RWPE2 (cell line): Measurements from ENCODE around the gene BMPER.

ENCODE experiments used
- ATAC-seq: fragments of 200-7000 bp; cut with Tn5 transposase; 3 replicates; pipeline ENCODE4 v1.9.1; 2021; ENCODE audit warnings: low read depth
- DNase-seq: peaks from one replicate; pipeline ENCODE4 v3.0.0-alpha.2; 2020; ENCODE audit warnings: low spot score
- H3K27ac ChIP-seq: fragments of 450-650 bp; 2 replicates; pipeline ENCODE4 v1.5.1; 2017; ENCODE audit warnings: mild to moderate bottlenecking; ENCODE audit not compliant: poor library complexity, severe bottlenecking
- H3K27me3 ChIP-seq: fragments of 250-450 bp; sonication (Bioruptor Pico); 2 replicates; pipeline ENCODE4 v1.5.1; 2021; ENCODE audit warnings: mild to moderate bottlenecking, moderate library complexity; ENCODE audit not compliant: insufficient read depth, poor library complexity, severe bottlenecking
- H3K36me3 ChIP-seq: fragments of 250-450 bp; sonication (Bioruptor Pico); 2 replicates; pipeline ENCODE4 v1.5.1; 2020; ENCODE audit warnings: low read depth, mild to moderate bottlenecking, moderate library complexity
- H3K4me1 ChIP-seq: fragments of 250-450 bp; sonication (Bioruptor Pico); 2 replicates; pipeline ENCODE4 v1.5.1; 2021; ENCODE audit warnings: mild to moderate bottlenecking, moderate library complexity; ENCODE audit not compliant: insufficient read depth, poor library complexity, severe bottlenecking
- H3K4me3 ChIP-seq: fragments of 250-450 bp; sonication (Bioruptor Pico); 2 replicates; pipeline ENCODE4 v1.5.1; 2021; ENCODE audit warnings: mild to moderate bottlenecking, moderate library complexity; ENCODE audit not compliant: severe bottlenecking
- H3K9me3 ChIP-seq: fragments of 250-450 bp; sonication (Bioruptor Pico); 2 replicates; pipeline ENCODE4 v1.5.1; 2021; ENCODE audit warnings: mild to moderate bottlenecking, moderate library complexity; ENCODE audit not compliant: severe bottlenecking
- TF ChIP-seq, protein P1 (sequence below): fragments of 450-650 bp; IDR thresholded peaks from one replicate; pipeline ENCODE4 v1.5.1; 2017; ENCODE audit warnings: mild to moderate bottlenecking, moderate library complexity; ENCODE audit not compliant: poor library complexity, severe bottlenecking

The BMPER gene

GRCh38 chr7:34087892-34088891, 182.9 kb downstream of the BMPER start:
- no peaks in the 10 kb centered on the region for H3K36me3 ChIP-seq
- DNase-seq: no peak
- no peaks in the 10 kb centered on the region for H3K27me3 ChIP-seq
- H3K4me3 ChIP-seq: no peak overlapping the region
- H3K4me1 ChIP-seq: no peaks in the 10 kb centered on the region
- TF ChIP-seq, protein P1, sequence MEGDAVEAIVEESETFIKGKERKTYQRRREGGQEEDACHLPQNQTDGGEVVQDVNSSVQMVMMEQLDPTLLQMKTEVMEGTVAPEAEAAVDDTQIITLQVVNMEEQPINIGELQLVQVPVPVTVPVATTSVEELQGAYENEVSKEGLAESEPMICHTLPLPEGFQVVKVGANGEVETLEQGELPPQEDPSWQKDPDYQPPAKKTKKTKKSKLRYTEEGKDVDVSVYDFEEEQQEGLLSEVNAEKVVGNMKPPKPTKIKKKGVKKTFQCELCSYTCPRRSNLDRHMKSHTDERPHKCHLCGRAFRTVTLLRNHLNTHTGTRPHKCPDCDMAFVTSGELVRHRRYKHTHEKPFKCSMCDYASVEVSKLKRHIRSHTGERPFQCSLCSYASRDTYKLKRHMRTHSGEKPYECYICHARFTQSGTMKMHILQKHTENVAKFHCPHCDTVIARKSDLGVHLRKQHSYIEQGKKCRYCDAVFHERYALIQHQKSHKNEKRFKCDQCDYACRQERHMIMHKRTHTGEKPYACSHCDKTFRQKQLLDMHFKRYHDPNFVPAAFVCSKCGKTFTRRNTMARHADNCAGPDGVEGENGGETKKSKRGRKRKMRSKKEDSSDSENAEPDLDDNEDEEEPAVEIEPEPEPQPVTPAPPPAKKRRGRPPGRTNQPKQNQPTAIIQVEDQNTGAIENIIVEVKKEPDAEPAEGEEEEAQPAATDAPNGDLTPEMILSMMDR: peak; percentile 46
- peak; percentile 58 for ATAC-seq
- no peak overlapping the region for H3K27ac ChIP-seq
- H3K9me3 ChIP-seq: no peaks in the 10 kb centered on the region

DNA sequence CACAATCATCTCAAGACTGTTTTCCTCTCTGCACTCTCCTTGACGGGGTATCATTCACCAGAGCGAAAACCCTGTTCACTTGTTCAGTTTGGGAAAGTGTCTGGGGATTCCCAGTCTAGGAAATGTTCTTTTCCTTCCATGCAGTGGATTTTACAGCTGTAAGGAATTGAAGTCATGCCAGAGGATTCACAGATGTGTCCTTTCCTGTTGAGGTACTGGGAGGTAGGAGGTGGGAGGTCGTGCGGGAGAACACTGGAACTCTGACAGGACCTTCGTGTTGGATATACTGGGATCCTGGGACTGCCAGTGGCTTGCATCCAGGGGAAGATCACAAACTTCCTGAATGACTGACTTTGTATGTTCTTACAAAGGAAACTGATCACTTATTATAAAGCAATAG, 185.5 kb downstream of the BMPER start:
- H3K4me3 ChIP-seq: no peak overlapping the region
- TF ChIP-seq, protein P1: no peak
- ATAC-seq: no peak

DNA sequence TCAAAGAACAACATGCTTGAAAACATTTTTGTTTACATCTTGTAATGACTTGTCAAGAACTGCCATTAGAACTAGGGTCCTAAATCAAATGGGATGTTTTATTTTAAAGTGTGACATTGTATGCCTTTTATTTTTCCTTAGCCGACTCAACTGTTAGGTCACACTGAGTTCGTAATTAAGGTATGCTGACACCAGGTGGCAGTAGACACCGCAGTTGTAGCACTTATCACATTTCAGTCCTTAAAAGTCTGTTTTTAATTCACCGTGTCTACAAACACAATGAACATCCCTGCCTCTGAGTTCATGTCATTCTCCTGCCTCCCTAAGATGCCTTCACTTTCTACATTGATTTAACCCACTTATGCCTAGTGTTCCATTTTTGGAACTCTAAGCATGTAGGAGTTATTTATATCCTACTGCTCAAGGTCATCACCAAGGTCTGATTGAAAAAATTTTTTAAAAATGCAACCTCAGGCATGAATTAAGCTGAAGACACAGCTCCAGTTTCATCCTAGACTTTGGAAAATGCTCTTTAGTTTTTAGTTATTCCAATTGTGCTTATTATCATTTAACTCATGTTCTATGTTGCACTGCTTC, 186.1 kb downstream of the BMPER start:
- no peaks in the 10 kb centered on the region for H3K27me3 ChIP-seq
- H3K4me3 ChIP-seq: no peak overlapping the region
- no peaks in the 10 kb centered on the region for H3K4me1 ChIP-seq
- DNase-seq (no peak), ATAC-seq (no peak)
- H3K36me3 ChIP-seq: no peaks in the 10 kb centered on the region
- TF ChIP-seq, protein P1: peak; percentile 48
- no peak overlapping the region for H3K27ac ChIP-seq
- no peaks in the 10 kb centered on the region for H3K9me3 ChIP-seq

More for the DNA sequence above, 185.5 kb downstream of the BMPER start:
- H3K4me1 ChIP-seq: no peaks in the 10 kb centered on the region
- no peaks in the 10 kb centered on the region for H3K27me3 ChIP-seq
- H3K27ac ChIP-seq: no peak overlapping the region
- DNase-seq: no peak
- no peaks in the 10 kb centered on the region for H3K36me3 ChIP-seq
- no peaks in the 10 kb centered on the region for H3K9me3 ChIP-seq

DNA sequence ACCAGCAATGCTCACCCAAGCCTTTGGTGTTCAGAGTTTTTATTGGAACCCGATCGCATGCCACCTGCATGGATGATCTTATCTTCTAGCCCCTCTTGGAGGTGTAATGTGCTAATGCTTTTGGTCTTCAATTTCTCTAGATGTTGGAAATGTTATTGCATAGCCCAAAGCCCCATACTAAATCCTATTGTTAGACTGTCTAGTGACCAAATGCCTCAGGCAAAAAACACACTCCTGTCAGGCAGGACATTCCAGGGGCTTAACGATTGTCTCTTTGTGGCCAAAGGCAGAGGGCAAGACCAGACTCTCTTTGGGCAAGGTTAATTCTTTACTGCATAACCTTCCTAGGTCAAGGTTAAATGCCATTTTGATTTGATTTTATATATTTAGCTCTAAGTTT, 187.9 kb downstream of the BMPER start:
- no peak for ATAC-seq

More for the DNA sequence above, 187.9 kb downstream of the BMPER start:
- TF ChIP-seq, protein P1: no peak
- no peaks in the 10 kb centered on the region for H3K4me1 ChIP-seq
- H3K27ac ChIP-seq: no peak overlapping the region
- H3K27me3 ChIP-seq: no peaks in the 10 kb centered on the region
- no peak overlapping the region for H3K4me3 ChIP-seq
- no peaks in the 10 kb centered on the region for H3K36me3 ChIP-seq
- no peaks in the 10 kb centered on the region for H3K9me3 ChIP-seq
- DNase-seq: no peak
